Coronary artery (tissue), 2 donors: ENCODE measurements around the gene KDM4E.
A peak's percentile ranks its signal among the peaks of the same experiment; 100 is the strongest.

Source experiments
- DNase-seq: peaks from one replicate; pipeline ENCODE4 v3.0.0-alpha.2; 2017; ENCODE audit warnings: low spot score
- H3K27ac ChIP-seq, 2 donors: fragments of 200-600 bp; sonication (generic); one replicate each; pipeline ENCODE4 v1.5.1; 2016 to 2019
- H3K4me3 ChIP-seq: fragments of 200-600 bp; sonication (generic); 2 replicates; pipeline ENCODE4 v1.5.1; 2016; ENCODE audit warnings: mild to moderate bottlenecking, moderate library complexity
- CTCF ChIP-seq: fragments of 200-600 bp; sonication (generic); IDR thresholded peaks from one replicate; pipeline ENCODE4 v1.5.1; 2019; ENCODE audit warnings: antibody characterized with exemption

KDM4E gene

GRCh38 chr11:95074792-95075563 is 49.9 kb downstream of the KDM4E start:
- DNase-seq, result no peak
- Histone ChIP-seq H3K4me3 (peak overlapping the region; percentile 11), H3K27ac (peak overlapping the region; percentile 28 to 67)
- no peak for TF ChIP-seq CTCF

GRCh38 chr11:95076416-95076815 is 51.4 kb downstream of the KDM4E start:
- no peak for DNase-seq
- H3K27ac ChIP-seq, result peak overlapping the region; percentile 45 to 67
- TF ChIP-seq CTCF, result no peak
- no peak overlapping the region for H3K4me3 ChIP-seq

GRCh38 chr11:95076981-95077380 is 51.9 kb downstream of the KDM4E start:
- no peak for TF ChIP-seq CTCF
- DNase-seq, result no peak
- Histone ChIP-seq H3K27ac (peak overlapping the region; percentile 45 to 67), H3K4me3 (no peak overlapping the region)
